Peyer's patch (tissue), 4 donors: ENCODE measurements around the gene BFSP2. TPM values are rescaled to one million over a fixed set of nuclear protein-coding genes. Genes with fewer than 3 reads are reported as not detected.

Experiments
- DNase-seq, 3 donors: peaks; one replicate each; pipeline ENCODE4 v3.0.0-alpha.2; 2017 to 2019
- H3K27ac ChIP-seq, 4 donors: fragments of 200-600 bp; sonication (generic); one replicate each; pipeline ENCODE4 v1.5.1; 2016 to 2019
- H3K27me3 ChIP-seq, 2 donors: fragments of 200-600 bp; sonication (generic); one replicate each; pipeline ENCODE4 v1.5.1; 2019
- H3K36me3 ChIP-seq, 3 donors: fragments of 200-600 bp; sonication (generic); one replicate each; pipeline ENCODE4 v1.5.1; 2016 to 2019
- H3K4me1 ChIP-seq, 4 donors: fragments of 200-600 bp; sonication (generic); one replicate each; pipeline ENCODE4 v1.5.1; 2016 to 2019
- H3K4me3 ChIP-seq, 4 donors: fragments of 200-600 bp; sonication (generic); 1 replicate in 3 of 4; 2 replicates in 1 of 4; pipeline ENCODE4 v1.5.1; 2016 to 2019; ENCODE audit warnings: mild to moderate bottlenecking in 1 of 4
- H3K9me3 ChIP-seq, 4 donors: fragments of 200-600 bp; sonication (generic); one replicate each; pipeline ENCODE4 v1.5.1; 2016 to 2019; ENCODE audit warnings: mild to moderate bottlenecking in 1 of 4
- CTCF ChIP-seq, 6 experiments: fragments of 450-650 bp in 4 of 6; fragments of 200-600 bp in 2 of 6; sonication (generic) in 1 of 6; IDR thresholded peaks; one replicate each; pipeline ENCODE4 v1.5.1; 2017 to 2019; ENCODE audit warnings: antibody characterized with exemption in 6 of 6, mild to moderate bottlenecking in 3 of 6, moderate library complexity in 1 of 6
- POLR2A ChIP-seq, 2 donors: fragments of 450-650 bp; IDR thresholded peaks; one replicate each; pipeline ENCODE4 v1.5.1; 2017; ENCODE audit warnings: antibody characterized with exemption in 2 of 2, mild to moderate bottlenecking in 2 of 2, moderate library complexity in 2 of 2
- total RNA-seq, 4 donors: library from RNA; depleted of rRNA; stranded (reverse); fragments of >200 nt; gene quantifications; one replicate each; pipeline ENCODE4 v1.1.0, GENCODE V29; 2016

Gene BFSP2
- total RNA-seq, 4 donors from 2014 or later: not detected

- no peak for TF ChIP-seq POLR2A (IDR thresholded peaks at IDR 0.05)
- TF ChIP-seq CTCF (IDR thresholded peaks at IDR 0.05): no peak
- H3K4me3 ChIP-seq: no peak overlapping the region
- no peaks in the 10 kb centered on the region for H3K36me3 ChIP-seq
- H3K9me3 ChIP-seq: no peaks in the 10 kb centered on the region
- DNase-seq: no peak
- H3K4me1 ChIP-seq: peaks cover 0 to 7% (median 2%) of the 10 kb centered on the region in 4 donors
- no peaks in the 10 kb centered on the region for H3K27me3 ChIP-seq
- H3K27ac ChIP-seq: no peak overlapping the region
Measured at GRCh38 chr3:133461291-133461690, 61.4 kb downstream of the BFSP2 start.

GRCh38 chr3:133463347-133463860, 63.5 kb downstream of the BFSP2 start:
- H3K4me3 ChIP-seq: no peak overlapping the region
- H3K36me3 ChIP-seq: no peaks in the 10 kb centered on the region
- TF ChIP-seq POLR2A (IDR thresholded peaks at IDR 0.05): no peak
- TF ChIP-seq CTCF (IDR thresholded peaks at IDR 0.05): no peak
- no peaks in the 10 kb centered on the region for H3K9me3 ChIP-seq
- H3K4me1 ChIP-seq: peaks cover 0 to 20% (median 2%) of the 10 kb centered on the region in 4 donors
- no peak overlapping the region for H3K27ac ChIP-seq
- no peaks in the 10 kb centered on the region for H3K27me3 ChIP-seq
- DNase-seq: no peak

GRCh38 chr3:133464573-133464972, 64.7 kb downstream of the BFSP2 start:
- Histone ChIP-seq H3K9me3 (no peaks in the 10 kb centered on the region), H3K4me3 (no peak overlapping the region), H3K4me1 (peaks cover 0 to 20% (median 2%) of the 10 kb centered on the region in 4 donors), H3K36me3 (no peaks in the 10 kb centered on the region), H3K27ac (no peak overlapping the region), H3K27me3 (no peaks in the 10 kb centered on the region)
- TF ChIP-seq CTCF (IDR thresholded peaks at IDR 0.05) (peak in 4 of 6 experiments; percentile 10 to 27 (median 23)), POLR2A (IDR thresholded peaks at IDR 0.05) (no peak)
- no peak for DNase-seq

GRCh38 chr3:133466531-133467386, 66.9 kb downstream of the BFSP2 start:
- TF ChIP-seq POLR2A (IDR thresholded peaks at IDR 0.05) (no peak), CTCF (IDR thresholded peaks at IDR 0.05) (no peak)
- H3K9me3 ChIP-seq: no peaks in the 10 kb centered on the region
- peak overlapping the region in 2 of 4 donors; percentile 55 to 74 for H3K27ac ChIP-seq
- H3K36me3 ChIP-seq: no peaks in the 10 kb centered on the region
- peak in 2 of 3 donors; percentile 70 to 72 for DNase-seq
- H3K4me3 ChIP-seq: no peak overlapping the region
- H3K27me3 ChIP-seq: no peaks in the 10 kb centered on the region
- peaks cover 0 to 20% (median 2%) of the 10 kb centered on the region in 4 donors for H3K4me1 ChIP-seq

- Histone ChIP-seq H3K27ac (peak overlapping the region in 1 of 4 donors; percentile 74), H3K36me3 (no peaks in the 10 kb centered on the region)
Measured at GRCh38 chr3:133467780-133468179, 67.9 kb downstream of the BFSP2 start.

More at GRCh38 chr3:133467780-133468179, 67.9 kb downstream of the BFSP2 start:
- Histone ChIP-seq H3K4me3 (no peak overlapping the region), H3K9me3 (no peaks in the 10 kb centered on the region), H3K27me3 (no peaks in the 10 kb centered on the region), H3K4me1 (peaks cover 0 to 20% (median 2%) of the 10 kb centered on the region in 4 donors)
- DNase-seq: no peak
- TF ChIP-seq CTCF (IDR thresholded peaks at IDR 0.05) (no peak), POLR2A (IDR thresholded peaks at IDR 0.05) (no peak)
